CD4-positive, CD25-positive, alpha-beta regulatory T cell (primary cell): Measurements from ENCODE around the gene HLF. TPM values are rescaled to one million over a fixed set of nuclear protein-coding genes. Genes with fewer than 3 reads are reported as not detected.

ENCODE experiments used
- ATAC-seq, 2 donors: fragments of 150-1000 bp; cut with Tn5 transposase; one replicate each; pipeline ENCODE4 v1.10.0; 2021; ENCODE audit warnings: low read depth in 2 of 2, moderate number of reproducible peaks in 2 of 2, moderate library complexity in 1 of 2
- DNase-seq, 3 donors: peaks; one replicate each; pipeline versions ENCODE4 v3.0.0 to v3.0.0-alpha.2; 2012 to 2022; ENCODE audit warnings: mixed read lengths in 1 of 3
- H3K27ac ChIP-seq: one replicate; pipeline ENCODE4 v1.7.0; 2013; ENCODE audit warnings: mild to moderate bottlenecking, low read length; ENCODE audit not compliant: insufficient read depth, poor library complexity, severe bottlenecking
- H3K27me3 ChIP-seq: one replicate; pipeline ENCODE4 v1.7.0; 2013; ENCODE audit warnings: low read length; ENCODE audit not compliant: control insufficient read depth, insufficient read depth
- H3K36me3 ChIP-seq: one replicate; pipeline ENCODE4 v1.7.0; 2013; ENCODE audit warnings: mild to moderate bottlenecking, low read length, moderate library complexity; ENCODE audit not compliant: control insufficient read depth, insufficient read depth
- H3K4me1 ChIP-seq: 2 replicates; pipeline ENCODE4 v1.7.0; 2013; ENCODE audit warnings: mild to moderate bottlenecking, low read length; ENCODE audit not compliant: insufficient read depth, control insufficient read depth, poor library complexity, severe bottlenecking
- H3K4me3 ChIP-seq: one replicate; pipeline ENCODE4 v1.7.0; 2013; ENCODE audit warnings: low read depth, mild to moderate bottlenecking, low read length, moderate library complexity
- H3K9me3 ChIP-seq, 2 experiments: 1 replicate in 1 of 2; 2 replicates in 1 of 2; pipeline ENCODE4 v1.7.0; 2013; ENCODE audit warnings: low read length in 2 of 2, mild to moderate bottlenecking in 1 of 2, moderate library complexity in 1 of 2; ENCODE audit not compliant: control insufficient read depth in 2 of 2
- H3K27ac Mint-ChIP-seq, 3 donors: one replicate each; pipeline ENCODE4 v1.8.0; 2020 to 2022; ENCODE audit warnings: mild to moderate bottlenecking in 3 of 3, mixed read lengths in 3 of 3, moderate library complexity in 2 of 3
- H3K27me3 Mint-ChIP-seq: one replicate; pipeline ENCODE4 v1.8.0; 2022; ENCODE audit warnings: mild to moderate bottlenecking, mixed read lengths
- H3K36me3 Mint-ChIP-seq: one replicate; pipeline ENCODE4 v1.8.0; 2020; ENCODE audit warnings: mixed read lengths
- H3K4me1 Mint-ChIP-seq, 4 donors: one replicate each; pipeline ENCODE4 v1.8.0; 2020 to 2022; ENCODE audit warnings: mixed read lengths in 4 of 4, mild to moderate bottlenecking in 1 of 4
- H3K4me3 Mint-ChIP-seq, 4 donors: one replicate each; pipeline ENCODE4 v1.8.0; 2020 to 2022; ENCODE audit warnings: mild to moderate bottlenecking in 4 of 4, mixed read lengths in 4 of 4, moderate library complexity in 3 of 4
- H3K9me3 Mint-ChIP-seq, 7 donors: one replicate each; pipeline ENCODE4 v1.8.0; 2020 to 2022; ENCODE audit warnings: mixed read lengths in 7 of 7, mild to moderate bottlenecking in 3 of 7, moderate library complexity in 2 of 7
- polyA plus RNA-seq, 4 donors: library from polyadenylated mRNA; unstranded; fragments of 300-500 nt; fragmentation: Illumina TruSeq; gene quantifications; one replicate each; pipeline ENCODE4 v1.2.3, GENCODE V29; 2021
- total RNA-seq: library from RNA; stranded (reverse); gene quantifications from one replicate; pipeline ENCODE4 v1.2.3, GENCODE V29; 2022

Gene HLF
- total and polyA plus RNA-seq, 5 donors from 2014 or later, result 0.28 to 2.1 (median 0.66) TPM

GRCh38 chr17:55312852-55313251 lies 48.1 kb downstream of the HLF start:
- ATAC-seq, result no peak
- no peak overlapping the region for H3K4me3 ChIP-seq
- H3K27me3 ChIP-seq, result no peaks in the 10 kb centered on the region
- Mint-ChIP-seq H3K27me3 (no peaks in the 10 kb centered on the region), H3K9me3 (no peaks in the 10 kb centered on the region), H3K27ac (peak overlapping the region in 1 of 3 donors; percentile 78), H3K4me3 (no peak overlapping the region), H3K4me1 (peaks cover 0 to 7% (median 0%) of the 10 kb centered on the region in 4 donors), H3K36me3 (no peaks in the 10 kb centered on the region)
- H3K9me3 ChIP-seq, result no peaks in the 10 kb centered on the region
- H3K4me1 ChIP-seq, result no peaks in the 10 kb centered on the region
- no peaks in the 10 kb centered on the region for H3K36me3 ChIP-seq
- no peak for DNase-seq
- no peak overlapping the region for H3K27ac ChIP-seq

GRCh38 chr17:55314061-55314783 lies 49.5 kb downstream of the HLF start:
- Histone ChIP-seq H3K4me3 (no peak overlapping the region), H3K4me1 (no peaks in the 10 kb centered on the region), H3K36me3 (no peaks in the 10 kb centered on the region), H3K27me3 (no peaks in the 10 kb centered on the region), H3K27ac (no peak overlapping the region), H3K9me3 (no peaks in the 10 kb centered on the region)
- DNase-seq (no peak), ATAC-seq (peak in 1 of 2 donors; percentile 4)
- Mint-ChIP-seq H3K27ac (peak overlapping the region in 1 of 3 donors; percentile 78), H3K4me1 (peaks cover 0 to 7% (median 0%) of the 10 kb centered on the region in 4 donors), H3K36me3 (no peaks in the 10 kb centered on the region), H3K4me3 (no peak overlapping the region), H3K27me3 (no peaks in the 10 kb centered on the region), H3K9me3 (no peaks in the 10 kb centered on the region)

GRCh38 chr17:55314784-55315491 lies 50.2 kb downstream of the HLF start:
- no peaks in the 10 kb centered on the region for H3K36me3 ChIP-seq
- no peaks in the 10 kb centered on the region for H3K27me3 ChIP-seq
- Mint-ChIP-seq H3K36me3 (no peaks in the 10 kb centered on the region), H3K4me3 (no peak overlapping the region), H3K9me3 (no peaks in the 10 kb centered on the region), H3K27me3 (no peaks in the 10 kb centered on the region), H3K4me1 (peaks cover 0 to 7% (median 0%) of the 10 kb centered on the region in 4 donors), H3K27ac (peak overlapping the region in 1 of 3 donors; percentile 5)
- H3K4me1 ChIP-seq, result no peaks in the 10 kb centered on the region
- H3K27ac ChIP-seq, result no peak overlapping the region
- ATAC-seq, result peak; percentile 75 to 82
- peak in 1 of 3 donors; percentile 83 for DNase-seq
- H3K9me3 ChIP-seq, result no peaks in the 10 kb centered on the region
- H3K4me3 ChIP-seq, result no peak overlapping the region

GRCh38 chr17:55316499-55316898 lies 51.7 kb downstream of the HLF start:
- Histone ChIP-seq H3K27ac (no peak overlapping the region), H3K4me3 (no peak overlapping the region), H3K27me3 (no peaks in the 10 kb centered on the region), H3K9me3 (no peaks in the 10 kb centered on the region), H3K4me1 (no peaks in the 10 kb centered on the region), H3K36me3 (no peaks in the 10 kb centered on the region)
- no peak for DNase-seq
- Mint-ChIP-seq H3K9me3 (no peaks in the 10 kb centered on the region), H3K4me3 (no peak overlapping the region), H3K27me3 (no peaks in the 10 kb centered on the region), H3K36me3 (no peaks in the 10 kb centered on the region), H3K27ac (no peak overlapping the region), H3K4me1 (peaks cover 0 to 7% (median 0%) of the 10 kb centered on the region in 4 donors)
- ATAC-seq, result no peak

GRCh38 chr17:55317284-55317683 lies 52.5 kb downstream of the HLF start:
- DNase-seq (no peak), ATAC-seq (no peak)
- Mint-ChIP-seq H3K9me3 (no peaks in the 10 kb centered on the region), H3K36me3 (no peaks in the 10 kb centered on the region), H3K4me1 (peaks cover 0 to 7% (median 0%) of the 10 kb centered on the region in 4 donors), H3K4me3 (no peak overlapping the region), H3K27ac (no peak overlapping the region), H3K27me3 (no peaks in the 10 kb centered on the region)
- Histone ChIP-seq H3K4me1 (no peaks in the 10 kb centered on the region), H3K36me3 (no peaks in the 10 kb centered on the region), H3K4me3 (no peak overlapping the region), H3K27ac (no peak overlapping the region), H3K27me3 (no peaks in the 10 kb centered on the region), H3K9me3 (no peaks in the 10 kb centered on the region)

- Mint-ChIP-seq H3K9me3 (no peaks in the 10 kb centered on the region), H3K4me1 (peaks cover 0 to 7% (median 0%) of the 10 kb centered on the region in 4 donors), H3K27ac (peak overlapping the region in 1 of 3 donors; percentile 7), H3K27me3 (no peaks in the 10 kb centered on the region), H3K4me3 (no peak overlapping the region), H3K36me3 (no peaks in the 10 kb centered on the region)
- Histone ChIP-seq H3K36me3 (no peaks in the 10 kb centered on the region), H3K9me3 (no peaks in the 10 kb centered on the region), H3K27ac (no peak overlapping the region), H3K27me3 (no peaks in the 10 kb centered on the region), H3K4me1 (no peaks in the 10 kb centered on the region), H3K4me3 (no peak overlapping the region)
- no peak for DNase-seq
- ATAC-seq, result no peak
Observed at GRCh38 chr17:55318081-55318480, 53.3 kb downstream of the HLF start.

GRCh38 chr17:55318715-55319487 lies 54.1 kb downstream of the HLF start:
- Mint-ChIP-seq H3K27ac (no peak overlapping the region), H3K4me3 (no peak overlapping the region), H3K4me1 (peaks cover 0 to 7% (median 0%) of the 10 kb centered on the region in 4 donors), H3K9me3 (no peaks in the 10 kb centered on the region), H3K36me3 (no peaks in the 10 kb centered on the region), H3K27me3 (no peaks in the 10 kb centered on the region)
- H3K9me3 ChIP-seq, result no peaks in the 10 kb centered on the region
- H3K4me3 ChIP-seq, result no peak overlapping the region
- DNase-seq (no peak), ATAC-seq (no peak)
- H3K27me3 ChIP-seq, result no peaks in the 10 kb centered on the region
- no peak overlapping the region for H3K27ac ChIP-seq
- H3K36me3 ChIP-seq, result no peaks in the 10 kb centered on the region
- no peaks in the 10 kb centered on the region for H3K4me1 ChIP-seq
